HG03571 (cell line): Measurements from ENCODE around the gene KCTD13.
"Not testable (repeated sequence)": the region's sequence is repeated elsewhere in the genome, so short reads cannot be mapped to it uniquely, and the experiment has no call there.

Experiments used
- ATAC-seq: cut with Tn5 transposase; IDR thresholded peaks from one replicate; pipeline ENCODE4 v1.9.1; 2021; ENCODE audit not compliant: unreplicated experiment

KCTD13 gene

GRCh38 chr16:29925781-29926710, at the start of gene KCTD13:
Gene KCTD13, minus strand, starts transcription at chr16:29926226. Its CDS starts 193 bp downstream, at chr16:29926033.
- ATAC-seq = peak; percentile 85

GRCh38 chr16:29975134-29975538, 49.1 kb upstream of the KCTD13 start:
- ATAC-seq = no peak

GRCh38 chr16:29974291-29975133, 48.5 kb upstream of the KCTD13 start:
- peak; percentile 8 for ATAC-seq

- ATAC-seq = peak; percentile 72
Measured at GRCh38 chr16:29973384-29974246, 47.6 kb upstream of the KCTD13 start, which contains the start of gene TAOK2. Gene TAOK2, plus strand, starts transcription at chr16:29973868. Its CDS starts 3,905 bp downstream, at chr16:29977773.

- no peak for ATAC-seq
Measured at GRCh38 chr16:29972992-29973383, 47.0 kb upstream of the KCTD13 start.

- no peak for ATAC-seq
Measured at GRCh38 chr16:29972500-29972899, 46.5 kb upstream of the KCTD13 start.

- no peak for ATAC-seq
Measured at GRCh38 chr16:29971304-29971703, 45.3 kb upstream of the KCTD13 start.

GRCh38 chr16:29968205-29968604, 42.2 kb upstream of the KCTD13 start:
- no peak for ATAC-seq

GRCh38 chr16:29963021-29963743, 37.2 kb upstream of the KCTD13 start:
- ATAC-seq = no peak

- peak; percentile 8 for ATAC-seq
Measured at GRCh38 chr16:29962344-29962994, 36.4 kb upstream of the KCTD13 start.

GRCh38 chr16:29961479-29962343, 35.7 kb upstream of the KCTD13 start, which contains the start of gene TMEM219:
Gene TMEM219, plus strand, starts transcription at chr16:29962079. Its CDS starts 1,065 bp downstream, at chr16:29963144.
- peak; percentile 83 for ATAC-seq

- no peak for ATAC-seq
Measured at GRCh38 chr16:29961127-29961478, 35.1 kb upstream of the KCTD13 start.

- ATAC-seq = not testable (repeated sequence)
Measured at GRCh38 chr16:29959821-29960220, 33.8 kb upstream of the KCTD13 start.

GRCh38 chr16:29959293-29959692, 33.3 kb upstream of the KCTD13 start:
- no peak for ATAC-seq

- ATAC-seq = no peak
Measured at GRCh38 chr16:29958756-29959155, 32.7 kb upstream of the KCTD13 start.

GRCh38 chr16:29951625-29952365, 25.8 kb upstream of the KCTD13 start:
- ATAC-seq = no peak

- no peak for ATAC-seq
Measured at GRCh38 chr16:29950806-29951461, 24.9 kb upstream of the KCTD13 start.
